Osteocyte (in vitro differentiated cells): ENCODE measurements around the gene CFAP77. TPM values are rescaled to one million over a fixed set of nuclear protein-coding genes. Genes with fewer than 3 reads are reported as not detected.
A peak's percentile ranks its signal among the peaks of the same experiment; 100 is the strongest.

ENCODE experiments used
- DNase-seq: peaks from one replicate; pipeline ENCODE4 v3.0.0; 2021; ENCODE audit warnings: mixed read lengths; ENCODE audit not compliant: unreplicated experiment; ENCODE audit errors: extremely low spot score
- H3K27ac Mint-ChIP-seq: one replicate; pipeline ENCODE4 v1.8.0; 2021; ENCODE audit warnings: mild to moderate bottlenecking, mixed read lengths; ENCODE audit not compliant: unreplicated experiment
- H3K27me3 Mint-ChIP-seq: one replicate; pipeline ENCODE4 v1.8.0; 2021; ENCODE audit warnings: mixed read lengths; ENCODE audit not compliant: unreplicated experiment
- H3K36me3 Mint-ChIP-seq: one replicate; pipeline ENCODE4 v1.8.0; 2021; ENCODE audit warnings: mixed read lengths; ENCODE audit not compliant: unreplicated experiment
- H3K4me1 Mint-ChIP-seq: one replicate; pipeline ENCODE4 v1.8.0; 2021; ENCODE audit warnings: mixed read lengths; ENCODE audit not compliant: unreplicated experiment
- H3K4me3 Mint-ChIP-seq: one replicate; pipeline ENCODE4 v1.8.0; 2021; ENCODE audit warnings: mild to moderate bottlenecking, moderate library complexity, mixed read lengths; ENCODE audit not compliant: unreplicated experiment
- H3K9me3 Mint-ChIP-seq: one replicate; pipeline ENCODE4 v1.8.0; 2021; ENCODE audit warnings: mixed read lengths; ENCODE audit not compliant: unreplicated experiment
- total RNA-seq: library from RNA; stranded (reverse); gene quantifications from 2 replicates; pipeline ENCODE4 v1.2.1, GENCODE V29; 2021
- TF ChIP-seq, protein P1 (sequence below): fragments of 200-600 bp; sonication (generic); IDR thresholded peaks from 2 replicates; pipeline ENCODE4 v1.5.0; 2021; ENCODE audit warnings: antibody characterized with exemption, mild to moderate bottlenecking, moderate library complexity

The CFAP77 gene
- total RNA-seq, 1 donor from 2014 or later, result 0.48 TPM

GRCh38 chr9:132507670-132508469 lies 97.9 kb downstream of the CFAP77 start:
- DNase-seq, result peak; percentile 88
- H3K4me1 Mint-ChIP-seq, result peaks cover 3% of the 10 kb centered on the region
- H3K4me3 Mint-ChIP-seq, result no peak overlapping the region
- H3K36me3 Mint-ChIP-seq, result no peaks in the 10 kb centered on the region
- TF ChIP-seq, protein P1, sequence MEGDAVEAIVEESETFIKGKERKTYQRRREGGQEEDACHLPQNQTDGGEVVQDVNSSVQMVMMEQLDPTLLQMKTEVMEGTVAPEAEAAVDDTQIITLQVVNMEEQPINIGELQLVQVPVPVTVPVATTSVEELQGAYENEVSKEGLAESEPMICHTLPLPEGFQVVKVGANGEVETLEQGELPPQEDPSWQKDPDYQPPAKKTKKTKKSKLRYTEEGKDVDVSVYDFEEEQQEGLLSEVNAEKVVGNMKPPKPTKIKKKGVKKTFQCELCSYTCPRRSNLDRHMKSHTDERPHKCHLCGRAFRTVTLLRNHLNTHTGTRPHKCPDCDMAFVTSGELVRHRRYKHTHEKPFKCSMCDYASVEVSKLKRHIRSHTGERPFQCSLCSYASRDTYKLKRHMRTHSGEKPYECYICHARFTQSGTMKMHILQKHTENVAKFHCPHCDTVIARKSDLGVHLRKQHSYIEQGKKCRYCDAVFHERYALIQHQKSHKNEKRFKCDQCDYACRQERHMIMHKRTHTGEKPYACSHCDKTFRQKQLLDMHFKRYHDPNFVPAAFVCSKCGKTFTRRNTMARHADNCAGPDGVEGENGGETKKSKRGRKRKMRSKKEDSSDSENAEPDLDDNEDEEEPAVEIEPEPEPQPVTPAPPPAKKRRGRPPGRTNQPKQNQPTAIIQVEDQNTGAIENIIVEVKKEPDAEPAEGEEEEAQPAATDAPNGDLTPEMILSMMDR, result peak; percentile 87
- H3K27me3 Mint-ChIP-seq, result peaks cover 21% of the 10 kb centered on the region
- no peak overlapping the region for H3K27ac Mint-ChIP-seq
- no peaks in the 10 kb centered on the region for H3K9me3 Mint-ChIP-seq

GRCh38 chr9:132509928-132510874 lies 100.2 kb downstream of the CFAP77 start:
- H3K4me3 Mint-ChIP-seq, result no peak overlapping the region
- H3K36me3 Mint-ChIP-seq, result no peaks in the 10 kb centered on the region
- H3K9me3 Mint-ChIP-seq, result no peaks in the 10 kb centered on the region
- no peak for DNase-seq
- H3K27ac Mint-ChIP-seq, result no peak overlapping the region
- H3K4me1 Mint-ChIP-seq, result peaks cover 3% of the 10 kb centered on the region
- TF ChIP-seq, protein P1, result no peak
- H3K27me3 Mint-ChIP-seq, result peaks cover 17% of the 10 kb centered on the region

GRCh38 chr9:132511191-132511999 lies 101.4 kb downstream of the CFAP77 start:
- no peak overlapping the region for H3K27ac Mint-ChIP-seq
- H3K4me1 Mint-ChIP-seq, result peaks cover 3% of the 10 kb centered on the region
- TF ChIP-seq, protein P1, result no peak
- no peaks in the 10 kb centered on the region for H3K36me3 Mint-ChIP-seq
- H3K27me3 Mint-ChIP-seq, result peaks cover 8% of the 10 kb centered on the region
- no peak overlapping the region for H3K4me3 Mint-ChIP-seq
- DNase-seq, result no peak
- no peaks in the 10 kb centered on the region for H3K9me3 Mint-ChIP-seq

DNA sequence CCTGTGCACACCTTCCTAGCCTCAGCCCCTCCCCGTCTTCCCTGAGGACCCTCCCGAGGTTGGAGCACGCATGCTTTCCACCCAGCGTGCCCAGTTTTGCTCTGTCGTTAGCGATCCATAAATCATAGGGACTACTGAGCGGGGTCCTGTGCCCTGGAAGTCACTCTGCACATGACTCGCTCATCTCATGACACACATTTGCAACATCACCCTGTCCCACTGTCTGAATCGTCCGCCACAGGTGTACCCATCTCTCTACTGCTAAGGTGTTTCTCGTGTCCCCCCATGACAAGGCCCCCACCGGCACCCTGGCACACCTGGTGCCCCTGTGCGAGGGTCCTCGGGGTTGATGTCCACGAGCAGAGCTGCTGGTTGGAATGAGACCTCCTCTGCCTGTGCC lies 103.4 kb downstream of the CFAP77 start:
- H3K4me1 Mint-ChIP-seq, result no peaks in the 10 kb centered on the region
- DNase-seq, result no peak
- H3K9me3 Mint-ChIP-seq, result no peaks in the 10 kb centered on the region
- TF ChIP-seq, protein P1, result no peak
- no peak overlapping the region for H3K27ac Mint-ChIP-seq
- peaks cover 6% of the 10 kb centered on the region for H3K27me3 Mint-ChIP-seq
- no peaks in the 10 kb centered on the region for H3K36me3 Mint-ChIP-seq
- H3K4me3 Mint-ChIP-seq, result no peak overlapping the region
